SKM-1 treated with dmso at 0.1 percent for 144 hours (cell line): ENCODE results near the gene GATAD2A.
A peak's percentile ranks its signal among the peaks of the same experiment; 100 is the strongest.
"Not testable (repeated sequence)": the region's sequence is repeated elsewhere in the genome, so short reads cannot be mapped to it uniquely, and the experiment has no call there.

Experiments
- DNase-seq: peaks from one replicate; lab custom pipeline; 2025; ENCODE audit not compliant: unreplicated experiment; lab: John Stamatoyannopoulos, UW

Gene GATAD2A

DNA sequence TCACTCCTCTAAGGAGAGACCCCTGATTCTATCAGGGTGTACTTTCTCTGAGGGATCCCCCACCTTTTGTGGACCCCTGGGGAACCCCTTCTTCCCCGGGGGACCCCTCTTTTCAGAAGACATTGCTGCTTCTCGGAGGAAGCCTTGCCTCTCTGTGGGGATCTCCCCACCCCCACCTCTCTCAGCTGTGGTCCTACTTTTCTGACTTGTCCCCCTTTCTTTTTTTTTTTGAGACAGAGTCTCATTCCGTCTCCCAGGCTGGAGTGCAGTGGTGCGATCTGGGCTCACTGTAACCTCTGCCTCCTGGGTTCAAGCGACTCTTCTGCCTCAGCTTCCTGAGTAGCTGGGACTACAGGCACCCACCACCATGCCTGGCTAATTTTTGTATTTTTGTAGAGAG is 18.4 kb upstream of the GATAD2A start:
- no peak for DNase-seq

DNA sequence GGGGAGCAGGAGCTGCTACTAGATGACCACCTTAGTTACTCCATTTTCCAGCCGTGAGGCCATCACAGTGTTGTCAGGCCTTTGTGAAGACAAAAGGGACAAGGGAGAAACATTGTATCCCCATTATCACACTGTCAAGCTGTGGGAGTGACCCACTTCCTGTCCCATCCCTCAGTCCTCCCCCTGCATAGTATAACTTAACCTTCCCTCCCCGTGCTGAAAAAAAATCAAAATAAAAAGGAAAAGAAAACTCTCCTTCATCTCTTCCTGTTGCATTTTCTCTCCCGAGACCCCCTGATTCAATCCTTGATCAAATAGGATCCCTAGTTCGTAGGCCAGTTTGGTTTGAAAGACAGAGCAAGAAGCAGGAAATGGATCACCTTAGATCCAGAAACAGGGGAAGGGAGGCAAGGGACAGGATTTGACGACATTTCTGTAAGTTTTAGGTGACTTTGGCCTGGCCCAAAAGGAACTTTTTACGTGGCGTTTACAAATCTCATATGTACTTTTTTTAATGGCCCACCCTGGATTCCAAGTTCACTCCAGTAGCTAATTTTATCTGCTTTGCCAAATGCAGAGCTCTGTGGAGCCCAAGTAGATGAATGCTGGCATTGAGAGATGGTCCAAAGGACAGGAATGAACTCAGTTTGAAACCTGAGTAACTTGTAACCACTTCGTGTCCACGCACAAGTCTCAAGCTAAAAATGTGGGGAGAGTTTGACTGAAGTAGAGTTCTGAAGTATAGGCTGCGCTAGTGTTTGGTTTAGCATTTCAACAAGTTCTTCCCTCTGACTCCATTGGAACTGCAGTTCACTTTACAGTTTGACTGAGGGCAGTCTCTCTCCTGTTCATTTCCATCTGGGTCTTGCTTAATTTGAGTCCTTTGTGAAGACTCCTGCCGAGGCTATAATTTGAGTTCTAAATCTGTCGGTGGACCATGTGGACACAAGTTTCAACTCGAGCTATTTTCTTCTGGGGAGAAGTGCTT is 16.6 kb upstream of the GATAD2A start:
- DNase-seq = no peak

DNA sequence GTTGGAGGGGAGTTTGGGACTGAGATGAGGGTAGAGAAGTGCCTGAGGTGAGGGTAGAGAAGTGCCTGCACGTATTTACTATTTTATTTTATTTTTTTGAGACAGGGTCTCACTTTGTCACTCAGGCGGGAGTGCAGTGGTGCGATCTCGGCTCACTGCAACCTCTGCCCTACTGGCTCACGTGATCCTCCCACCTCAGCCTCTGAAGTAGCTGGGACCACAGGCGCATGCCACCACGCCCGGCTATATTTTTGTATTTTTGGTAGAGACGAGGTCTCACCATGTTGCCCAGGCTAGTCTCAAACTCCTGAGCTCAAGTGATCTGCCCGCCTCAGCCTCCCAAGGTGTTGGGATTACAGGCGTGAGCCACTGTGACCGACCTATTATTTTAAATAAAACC is 15.8 kb upstream of the GATAD2A start:
- not testable (repeated sequence) for DNase-seq

DNA sequence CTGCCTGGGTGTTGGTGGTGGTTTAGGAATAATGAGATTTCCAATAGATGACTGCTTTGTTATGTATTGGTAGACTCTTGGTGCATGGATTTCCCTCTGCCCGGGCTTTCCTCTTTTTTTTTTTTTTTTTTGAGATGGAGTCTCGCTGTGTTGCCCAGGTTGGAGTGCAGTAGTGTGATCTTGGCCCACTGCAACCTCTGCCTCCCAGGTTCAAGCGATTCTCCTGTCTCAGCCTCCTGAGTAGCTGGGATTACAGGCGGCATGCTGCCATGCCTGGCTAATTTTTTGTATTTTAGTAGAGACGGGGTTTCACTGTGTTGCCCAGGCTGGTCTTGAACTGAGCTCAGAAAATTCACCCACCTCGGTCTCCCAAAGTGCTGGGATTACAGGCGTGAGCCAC is 11.1 kb upstream of the GATAD2A start:
- not testable (repeated sequence) for DNase-seq

DNA sequence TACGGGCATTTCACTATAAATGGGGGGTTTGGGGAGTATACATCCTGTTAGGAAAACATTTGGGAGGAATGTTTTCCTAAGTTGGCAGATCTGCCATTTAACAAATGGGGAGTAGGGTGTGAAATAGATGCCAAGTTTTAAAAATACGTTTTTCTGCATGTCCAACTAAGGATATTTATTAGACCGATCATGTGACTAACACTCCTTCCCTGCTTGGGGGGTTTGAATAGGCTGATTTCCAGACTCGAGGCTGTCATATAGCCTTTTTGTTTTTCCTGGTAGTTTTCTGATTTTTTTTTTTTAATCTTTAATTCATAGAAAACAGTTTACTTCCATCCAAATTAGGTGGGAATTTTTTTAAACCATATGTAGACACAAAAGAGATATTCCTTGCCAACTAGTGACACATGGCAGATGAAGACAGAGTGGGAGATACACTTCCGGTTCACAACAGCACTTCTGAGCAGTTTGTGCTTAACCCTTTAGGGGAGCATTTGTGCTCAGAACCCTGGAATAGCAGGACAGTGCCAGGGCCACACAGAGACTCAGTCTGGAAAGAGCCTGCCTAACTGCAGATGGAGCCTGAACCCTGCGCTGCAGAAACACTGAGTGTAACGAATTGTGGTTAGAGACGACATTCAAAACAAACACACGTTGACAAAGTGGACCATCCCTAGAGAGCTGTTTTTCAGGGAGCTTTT is 5.6 kb upstream of the GATAD2A start:
- DNase-seq = no peak

DNA sequence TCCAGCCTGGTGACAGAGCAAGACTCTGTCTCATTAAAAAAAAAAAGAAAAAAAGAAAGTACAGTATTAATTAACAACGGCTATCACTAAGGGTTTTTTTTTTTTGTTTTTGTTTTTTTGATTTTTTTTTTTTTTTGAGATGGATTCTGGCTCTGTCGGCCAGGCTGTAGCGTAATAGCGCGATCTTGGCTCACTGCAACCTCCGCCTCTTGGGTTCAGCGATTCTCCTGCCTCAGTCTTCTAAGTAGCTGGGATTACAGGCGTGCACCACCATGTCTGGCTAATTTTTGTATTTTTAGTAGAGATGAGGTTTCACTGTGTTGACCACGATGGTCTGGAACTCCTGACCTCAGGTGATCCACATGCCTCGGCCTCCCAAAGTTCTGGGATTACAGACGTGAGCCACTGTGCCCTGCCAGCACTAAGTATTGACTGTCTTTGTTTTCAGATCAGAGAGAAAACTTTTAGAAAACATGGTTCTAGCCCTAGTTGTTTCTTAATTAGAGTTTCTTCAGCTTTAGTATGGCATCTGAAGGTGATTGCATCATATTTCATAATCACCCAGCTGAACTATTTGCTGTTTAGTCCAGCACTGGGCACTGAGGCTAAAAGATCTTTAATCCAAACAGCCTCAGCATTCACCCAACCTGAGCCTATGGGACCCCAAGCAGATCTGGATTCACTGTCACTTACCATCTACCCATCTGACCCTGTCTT is 2.7 kb upstream of the GATAD2A start:
- DNase-seq = no peak

DNA sequence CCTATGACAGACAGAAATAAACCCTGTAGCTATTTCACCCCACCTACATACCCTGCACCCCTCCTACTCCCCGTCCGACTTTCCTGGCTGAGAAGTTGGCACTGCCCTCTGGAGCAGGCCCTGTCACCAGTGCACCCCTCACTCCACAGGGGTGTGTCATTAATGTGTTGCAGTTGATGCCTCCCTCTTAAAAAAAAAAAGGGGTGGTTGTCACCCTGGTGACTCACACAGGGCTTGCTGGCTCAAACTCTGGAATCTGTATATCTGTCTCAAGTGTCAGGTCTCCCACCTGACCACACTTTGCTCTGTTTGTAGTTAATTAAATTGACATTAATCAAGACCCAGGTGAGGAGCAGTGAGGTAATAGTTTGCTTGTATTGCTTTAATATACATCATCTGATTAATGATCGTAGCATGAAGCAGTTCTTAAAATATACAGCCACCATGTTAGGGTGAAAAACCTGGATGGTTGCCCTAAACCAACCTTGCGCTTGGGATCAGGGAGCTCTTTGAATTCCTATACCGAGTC is 2.0 kb upstream of the GATAD2A start:
- DNase-seq = no peak

DNA sequence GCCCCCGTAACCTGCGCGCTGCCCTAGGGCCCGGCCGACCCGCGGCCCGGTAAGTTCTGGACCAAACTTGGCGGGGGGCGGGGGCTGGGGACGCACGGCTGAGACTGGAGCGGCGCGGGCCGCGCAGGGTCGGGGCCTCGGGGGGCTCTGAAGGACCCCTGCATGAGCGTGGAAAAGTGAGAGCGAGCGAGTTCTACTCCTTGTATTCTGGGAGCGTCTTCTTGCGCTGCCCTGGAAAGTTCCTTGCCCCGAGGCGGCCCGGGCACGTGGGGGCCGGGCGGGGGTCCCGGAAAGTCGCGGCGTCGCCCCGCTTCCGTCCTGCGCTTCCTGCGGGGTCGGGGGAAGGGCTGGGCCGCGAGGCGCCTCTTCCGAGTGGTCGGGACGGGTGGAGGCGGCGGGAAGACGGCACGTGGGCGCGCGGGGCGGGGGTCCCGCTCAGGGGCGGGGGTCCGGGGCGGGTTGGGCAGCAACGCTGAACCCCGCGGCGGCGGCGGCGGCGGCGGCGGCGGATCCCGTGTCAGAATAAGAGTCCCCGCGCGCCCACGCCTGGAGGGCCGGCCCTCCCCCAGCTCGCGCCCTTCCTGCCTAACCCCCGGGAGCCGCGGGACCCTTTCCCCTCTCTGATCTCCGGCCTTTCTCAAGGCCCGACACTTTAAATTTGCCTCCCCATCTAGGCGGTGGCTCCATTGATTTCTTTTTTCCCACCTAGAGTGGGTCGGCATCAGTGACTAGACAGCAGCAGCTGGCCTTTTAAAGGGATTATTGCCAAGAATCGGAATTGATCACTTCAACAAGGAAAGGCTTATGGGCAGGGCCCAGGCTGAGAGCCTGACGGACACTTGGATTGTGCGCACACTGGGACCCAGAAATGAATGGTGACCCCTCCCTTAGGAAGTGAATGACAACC is 749 bp downstream of the GATAD2A start:
- DNase-seq = no peak

DNA sequence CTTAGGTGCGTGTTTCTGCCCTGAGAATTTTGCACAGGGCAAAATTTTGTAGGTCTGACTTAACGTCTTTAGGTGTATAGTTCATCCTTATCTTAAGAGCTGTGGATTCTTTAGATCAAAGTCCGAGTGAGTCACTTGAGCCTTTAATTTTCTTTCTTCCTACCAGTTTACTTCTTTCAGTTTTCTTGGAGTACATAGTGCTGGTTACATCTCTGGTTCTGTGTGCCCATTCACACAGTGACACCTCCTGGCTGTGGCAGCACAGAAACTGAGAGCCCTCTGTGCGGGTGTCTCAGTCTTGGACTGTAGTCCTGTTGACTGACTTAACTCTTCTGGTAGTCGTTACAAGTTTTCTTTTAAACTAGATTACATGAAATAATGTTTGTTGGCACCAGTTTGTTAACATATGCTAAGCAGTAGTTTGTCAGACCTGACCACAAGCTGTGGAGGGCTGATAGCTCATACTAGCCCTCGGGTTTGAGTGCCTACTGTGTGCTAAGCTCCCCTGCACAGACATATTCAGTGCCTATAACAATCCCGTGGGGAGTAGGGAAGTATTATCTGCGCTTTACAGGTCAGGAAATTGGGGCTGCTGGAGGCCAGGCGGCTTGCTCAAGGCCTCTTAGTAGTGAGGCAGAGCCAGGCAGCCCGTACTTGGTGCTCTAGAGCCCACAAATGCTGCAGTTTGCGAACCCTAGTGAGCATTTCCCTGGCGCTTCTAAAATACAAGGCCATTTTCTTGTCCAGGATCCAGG is 1.6 kb downstream of the GATAD2A start:
- DNase-seq = peak; percentile 5

DNA sequence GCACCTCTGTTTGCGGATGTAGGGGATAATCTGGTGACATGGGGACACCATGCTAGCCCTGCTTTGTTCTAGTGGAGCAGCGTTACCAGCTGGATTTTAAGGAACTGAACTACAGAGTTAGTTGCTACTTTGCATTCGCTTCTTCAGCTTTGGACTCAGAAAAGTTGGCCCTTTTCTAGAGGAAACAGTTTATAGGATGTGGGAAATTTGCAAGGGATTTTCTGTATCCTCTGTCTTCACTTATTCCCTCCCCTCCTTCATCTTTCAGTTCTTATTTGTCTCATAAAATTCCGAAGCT is 2.1 kb downstream of the GATAD2A start:
- DNase-seq = no peak

DNA sequence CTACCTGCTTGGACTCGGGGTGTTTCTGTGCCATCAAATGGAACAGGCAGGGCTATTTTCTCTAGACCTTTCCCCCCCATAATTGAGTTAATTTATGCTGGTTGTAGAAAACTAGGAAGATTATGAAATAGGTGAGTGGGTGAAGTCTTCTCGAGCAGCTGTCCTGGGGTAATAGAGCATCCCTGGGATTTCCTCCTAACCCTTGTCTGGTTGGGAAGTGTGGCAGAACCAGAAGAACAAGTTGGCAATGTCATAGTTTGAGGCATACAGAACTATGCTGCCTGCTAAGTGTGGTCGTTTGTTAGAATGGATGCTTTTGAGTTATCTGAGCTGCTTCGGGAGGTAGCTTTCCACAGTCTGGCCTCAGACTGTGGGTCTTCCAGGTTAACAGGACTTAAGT is 3.7 kb downstream of the GATAD2A start:
- DNase-seq = no peak

DNA sequence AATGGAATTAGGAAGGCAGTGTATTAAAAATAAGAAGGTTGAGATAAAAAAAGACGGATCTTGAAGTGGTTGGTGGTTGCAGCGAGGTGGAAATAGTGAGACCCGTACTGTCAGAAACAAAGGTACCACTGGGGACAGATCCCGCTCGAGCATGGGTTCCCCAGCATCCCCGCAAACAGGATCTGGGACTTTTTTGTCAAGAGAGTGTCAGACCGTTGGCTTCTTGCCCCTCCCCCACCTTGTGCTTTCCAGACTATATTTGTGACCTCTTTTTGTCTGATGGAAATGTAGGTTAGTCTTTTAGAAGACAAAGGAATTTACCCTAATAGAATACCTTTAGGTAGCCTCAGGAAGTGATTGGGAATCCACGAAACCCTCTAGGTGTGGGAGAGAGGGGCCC is 4.2 kb downstream of the GATAD2A start:
- no peak for DNase-seq

DNA sequence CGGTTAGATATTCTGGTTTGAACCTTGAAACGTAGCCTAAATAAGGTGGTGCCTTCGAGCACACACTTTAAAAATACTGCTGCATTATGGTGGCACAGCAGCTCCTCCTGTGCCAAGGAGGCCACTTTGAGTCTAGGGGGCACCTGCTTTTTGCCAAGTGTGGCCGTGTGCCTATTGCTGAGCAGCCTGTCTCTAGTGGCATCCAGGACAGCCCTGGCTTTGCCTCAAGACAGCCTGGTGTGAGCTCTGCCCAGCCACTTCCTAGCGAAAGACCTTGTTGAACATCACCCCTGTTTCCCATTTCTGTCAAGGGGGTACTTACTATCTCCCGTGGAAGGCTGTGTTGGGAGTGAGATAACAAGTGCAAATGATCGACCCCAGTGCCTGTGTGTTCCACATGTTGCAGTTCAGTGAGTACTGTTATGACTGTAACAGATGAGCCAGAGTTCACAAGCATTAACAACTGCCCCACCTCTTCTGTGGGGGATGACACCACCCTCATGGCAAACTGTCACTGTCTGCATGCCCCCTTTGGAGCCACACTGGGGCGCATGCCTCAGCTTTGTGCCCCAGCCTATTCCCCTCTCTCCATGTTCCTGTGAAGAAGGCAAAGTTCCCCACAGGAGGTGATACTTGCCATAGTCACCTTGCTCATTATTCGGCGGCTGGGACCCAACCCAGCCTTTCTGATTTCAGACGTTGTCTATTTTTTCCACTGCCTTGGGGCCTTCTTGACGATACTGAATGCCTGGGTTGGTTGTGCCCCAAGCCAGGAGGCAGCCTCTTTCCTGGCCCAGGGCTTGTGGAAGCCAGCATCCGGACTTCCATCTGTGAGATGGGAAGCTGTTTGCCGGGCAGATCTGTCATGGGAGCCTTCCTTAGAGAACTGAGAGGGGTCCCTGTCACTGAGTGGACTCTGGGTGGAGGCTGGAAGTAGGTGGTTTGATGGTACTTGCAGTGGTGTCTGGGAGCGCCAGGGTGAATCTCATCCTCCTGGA is 5.4 kb downstream of the GATAD2A start:
- no peak for DNase-seq

DNA sequence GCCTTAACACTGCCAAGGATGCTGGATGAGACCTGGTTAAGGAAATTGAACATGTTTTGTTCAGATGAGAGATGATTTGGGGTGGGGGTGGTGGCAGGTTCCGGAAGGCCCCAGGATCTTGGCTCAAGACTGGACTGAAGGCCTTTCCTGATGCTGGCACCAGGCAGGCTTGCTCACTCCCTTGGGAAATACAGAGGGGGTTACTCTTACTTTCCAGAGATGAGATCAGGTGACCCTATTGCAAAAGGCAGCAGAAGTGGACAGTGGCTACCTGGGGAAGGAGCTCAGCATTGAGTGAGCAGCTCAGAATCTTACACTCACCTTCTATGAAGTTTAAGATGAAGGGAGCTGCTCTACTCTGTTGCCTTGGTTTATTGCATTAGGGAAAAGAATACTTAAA is 10.8 kb downstream of the GATAD2A start:
- DNase-seq = no peak

DNA sequence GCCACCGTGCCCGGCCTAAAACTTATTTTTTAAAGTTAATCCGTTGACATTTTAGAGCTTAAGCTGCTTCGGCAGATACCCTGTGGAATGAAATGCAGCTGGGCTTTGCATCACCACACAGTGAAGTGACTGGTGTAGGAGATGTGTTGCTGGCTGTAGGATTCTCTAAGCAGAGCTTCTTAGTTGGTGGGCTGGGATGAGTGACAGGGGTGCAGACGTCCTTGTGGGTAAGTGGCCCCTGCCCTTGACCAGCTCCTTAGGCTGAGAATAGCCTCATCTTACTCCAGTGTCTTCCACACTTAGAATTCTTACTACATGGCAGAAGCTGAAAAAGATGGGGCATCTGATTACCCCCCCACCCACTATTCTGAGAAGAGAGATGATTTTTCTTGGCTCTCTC is 11.6 kb downstream of the GATAD2A start:
- no peak for DNase-seq

DNA sequence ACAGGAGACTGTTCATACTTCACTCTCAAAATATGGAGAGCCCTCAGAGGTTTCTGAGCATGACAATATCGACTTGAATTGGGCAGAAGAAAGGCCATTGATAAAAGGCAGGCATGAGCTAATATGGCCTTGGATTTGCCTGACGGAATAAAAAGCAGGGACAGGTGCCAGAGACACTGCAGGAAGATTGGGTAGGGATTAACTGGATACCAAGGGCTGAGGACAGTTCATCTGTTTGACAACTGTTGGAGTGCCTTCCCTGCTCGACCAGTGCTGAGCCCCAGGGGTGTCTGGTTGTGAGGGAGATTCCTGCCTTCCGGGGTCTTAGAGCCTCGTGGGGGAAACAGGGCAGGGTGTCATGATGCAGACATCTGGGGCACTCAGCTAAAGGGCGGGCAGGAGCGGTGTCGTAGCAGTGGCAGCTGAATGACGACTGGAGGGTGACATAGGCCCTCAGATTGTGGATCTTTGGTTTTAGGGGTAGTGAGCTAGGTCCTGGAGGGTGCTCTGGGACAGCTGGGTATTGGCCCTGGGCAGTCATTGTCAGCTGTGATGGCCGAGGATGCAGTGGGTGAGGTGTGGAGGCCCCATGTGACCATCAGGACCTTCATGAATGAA is 12.3 kb downstream of the GATAD2A start:
- DNase-seq = no peak

DNA sequence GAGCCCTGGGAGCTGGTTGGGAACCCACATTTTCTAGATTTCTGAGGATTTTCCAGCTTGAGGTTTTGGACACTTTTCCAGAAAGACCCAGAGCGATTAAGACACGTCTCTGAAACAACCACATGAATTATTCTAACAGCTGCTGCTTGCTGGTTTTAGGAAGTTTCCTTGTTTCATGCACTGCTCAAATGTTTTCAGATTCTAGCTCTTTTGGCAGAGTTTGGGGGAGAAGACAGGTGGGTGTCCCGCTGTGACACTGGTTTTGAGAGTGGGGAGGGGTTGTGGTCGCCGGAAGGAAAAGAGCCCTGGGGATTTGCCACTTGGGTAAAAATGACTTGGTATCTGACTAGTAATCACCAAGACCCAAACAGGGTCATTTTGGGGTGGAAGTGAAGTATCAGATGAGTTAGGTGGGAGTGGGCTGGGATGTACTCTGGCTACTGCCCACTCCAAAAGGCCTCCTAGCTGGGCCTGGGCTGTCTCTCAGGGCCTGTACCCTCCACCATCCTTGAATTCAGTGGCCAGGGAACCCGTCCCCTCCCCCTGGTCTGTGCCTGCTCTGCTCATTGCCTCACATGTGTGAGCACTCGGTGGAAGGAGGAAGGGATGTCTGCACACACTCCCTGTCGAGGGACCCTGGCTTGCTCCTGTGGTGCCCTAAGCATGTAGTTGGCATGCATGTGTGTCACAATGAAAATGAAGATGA is 13.2 kb downstream of the GATAD2A start:
- no peak for DNase-seq
